Fibroblast of lung (primary cell): ENCODE data around the gene DCAF11.

Experiments used
- EZH2 ChIP-seq: IDR thresholded peaks from 2 replicates; pipeline ENCODE4 v1.5.1; 2012; ENCODE audit warnings: low read length, control low read depth, mild to moderate bottlenecking; ENCODE audit errors: missing control alignments
- TF ChIP-seq, protein P1 (sequence below), 2 donors: IDR thresholded peaks in 1 of 2; conservative IDR thresholded peaks in 1 of 2; 1 replicate in 1 of 2; 2 replicates in 1 of 2; pipeline ENCODE4 v1.5.1; 2011 to 2012; ENCODE audit warnings: low read length in 2 of 2, control low read depth in 1 of 2, inconsistent platforms in 1 of 2, low read depth in 1 of 2, mild to moderate bottlenecking in 1 of 2

DNA sequence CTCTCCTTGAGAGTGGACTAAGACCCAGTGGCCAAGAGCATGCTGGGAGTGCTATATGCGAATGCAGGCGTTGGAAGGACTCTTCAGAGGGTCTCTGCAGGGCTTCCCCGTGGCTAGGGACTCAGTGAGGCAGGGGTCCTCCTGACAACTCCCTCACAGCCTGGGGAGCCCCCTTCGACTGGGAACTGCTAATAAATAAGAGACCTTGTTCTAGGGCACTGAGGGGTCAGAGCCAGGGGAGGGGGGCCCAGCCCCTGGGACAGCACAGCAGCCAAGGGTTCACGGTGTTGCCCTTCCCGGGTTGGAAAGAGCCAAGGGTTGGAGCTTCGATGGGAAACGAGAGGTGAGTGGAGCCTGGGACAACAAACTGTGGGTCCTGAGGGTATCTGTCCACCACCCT lies 49.2 kb upstream of the DCAF11 start:
- TF ChIP-seq, protein P1, sequence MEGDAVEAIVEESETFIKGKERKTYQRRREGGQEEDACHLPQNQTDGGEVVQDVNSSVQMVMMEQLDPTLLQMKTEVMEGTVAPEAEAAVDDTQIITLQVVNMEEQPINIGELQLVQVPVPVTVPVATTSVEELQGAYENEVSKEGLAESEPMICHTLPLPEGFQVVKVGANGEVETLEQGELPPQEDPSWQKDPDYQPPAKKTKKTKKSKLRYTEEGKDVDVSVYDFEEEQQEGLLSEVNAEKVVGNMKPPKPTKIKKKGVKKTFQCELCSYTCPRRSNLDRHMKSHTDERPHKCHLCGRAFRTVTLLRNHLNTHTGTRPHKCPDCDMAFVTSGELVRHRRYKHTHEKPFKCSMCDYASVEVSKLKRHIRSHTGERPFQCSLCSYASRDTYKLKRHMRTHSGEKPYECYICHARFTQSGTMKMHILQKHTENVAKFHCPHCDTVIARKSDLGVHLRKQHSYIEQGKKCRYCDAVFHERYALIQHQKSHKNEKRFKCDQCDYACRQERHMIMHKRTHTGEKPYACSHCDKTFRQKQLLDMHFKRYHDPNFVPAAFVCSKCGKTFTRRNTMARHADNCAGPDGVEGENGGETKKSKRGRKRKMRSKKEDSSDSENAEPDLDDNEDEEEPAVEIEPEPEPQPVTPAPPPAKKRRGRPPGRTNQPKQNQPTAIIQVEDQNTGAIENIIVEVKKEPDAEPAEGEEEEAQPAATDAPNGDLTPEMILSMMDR (conservative IDR thresholded peaks at IDR 0.05 in 1 of 2, IDR thresholded peaks at IDR 0.05 in 1 of 2; ENCODE audit: low read depth in 1 of 2, low read length in 2 of 2), result no peak
- no peak for TF ChIP-seq EZH2
